Activated T-helper 1 cell treated with anti-CD3 and anti-CD28 coated beads, Interleukin-12 subunit alpha, Interleukin-12 subunit beta, Interleukin-2, Interleukin-4 antibody, amounts not matched to agents 30 ng/mL and 10 ng/mL and 1 ng/mL, durations not matched to agents 14 hours and 24 hours and 36 hours (primary cell): ENCODE results near the gene CDCP2. TPM values are rescaled to one million over a fixed set of nuclear protein-coding genes. Genes with fewer than 3 reads are reported as not detected.

ENCODE experiments used
- DNase-seq: peaks from one replicate; pipeline ENCODE4 v3.0.0; 2021; ENCODE audit warnings: low spot score
- H3K27ac Mint-ChIP-seq: one replicate; pipeline ENCODE4 v1.8.0; 2021; ENCODE audit warnings: mild to moderate bottlenecking, mixed read lengths
- H3K27me3 Mint-ChIP-seq: one replicate; pipeline ENCODE4 v1.8.0; 2022; ENCODE audit warnings: mild to moderate bottlenecking, moderate library complexity, mixed read lengths; ENCODE audit not compliant: insufficient read depth
- H3K36me3 Mint-ChIP-seq: one replicate; pipeline ENCODE4 v1.8.0; 2021; ENCODE audit warnings: low read depth, mixed read lengths
- H3K4me1 Mint-ChIP-seq: one replicate; pipeline ENCODE4 v1.8.0; 2021; ENCODE audit warnings: low read depth, mixed read lengths
- H3K4me3 Mint-ChIP-seq: one replicate; pipeline ENCODE4 v1.8.0; 2021; ENCODE audit warnings: mild to moderate bottlenecking, moderate library complexity, mixed read lengths
- H3K9me3 Mint-ChIP-seq: one replicate; pipeline ENCODE4 v1.8.0; 2021; ENCODE audit warnings: mixed read lengths
- intact Hi-C: fragments of 100-400 bp; cut with micrococcal nuclease; formaldehyde crosslinking; loops from one replicate; pipeline ENCODE4 v1.15.1; 2024
- total RNA-seq: library from RNA; stranded (reverse); gene quantifications from 2 replicates; pipeline ENCODE4 v1.2.3, GENCODE V29; 2022

The CDCP2 gene
- total RNA-seq, 1 donor from 2014 or later: not detected

- H3K4me3 Mint-ChIP-seq: no peak overlapping the region
- no peak for DNase-seq
- H3K4me1 Mint-ChIP-seq: no peaks in the 10 kb centered on the region
- intact Hi-C loops: no loop called here
- H3K27ac Mint-ChIP-seq: no peak overlapping the region
- H3K27me3 Mint-ChIP-seq: no peaks in the 10 kb centered on the region
- H3K9me3 Mint-ChIP-seq: no peaks in the 10 kb centered on the region
- no peaks in the 10 kb centered on the region for H3K36me3 Mint-ChIP-seq
These were observed 10.3 kb upstream of the CDCP2 start for GRCh38 chr1:54163051-54163450.

GRCh38 chr1:54161495-54162168 is 8.8 kb upstream of the CDCP2 start:
- Mint-ChIP-seq H3K36me3 (no peaks in the 10 kb centered on the region), H3K9me3 (no peaks in the 10 kb centered on the region), H3K27ac (no peak overlapping the region), H3K27me3 (no peaks in the 10 kb centered on the region), H3K4me1 (no peaks in the 10 kb centered on the region), H3K4me3 (no peak overlapping the region)
- intact Hi-C loops: no loop called here
- no peak for DNase-seq

GRCh38 chr1:54160351-54160750 is 7.6 kb upstream of the CDCP2 start:
- no peaks in the 10 kb centered on the region for H3K9me3 Mint-ChIP-seq
- DNase-seq: no peak
- no peaks in the 10 kb centered on the region for H3K27me3 Mint-ChIP-seq
- no peaks in the 10 kb centered on the region for H3K4me1 Mint-ChIP-seq
- no peak overlapping the region for H3K4me3 Mint-ChIP-seq
- intact Hi-C loops: no loop called here
- H3K36me3 Mint-ChIP-seq: no peaks in the 10 kb centered on the region
- no peak overlapping the region for H3K27ac Mint-ChIP-seq

GRCh38 chr1:54159733-54160316 is 7.0 kb upstream of the CDCP2 start:
- no peak for DNase-seq
- Mint-ChIP-seq H3K27me3 (no peaks in the 10 kb centered on the region), H3K4me1 (no peaks in the 10 kb centered on the region), H3K4me3 (no peak overlapping the region), H3K9me3 (no peaks in the 10 kb centered on the region), H3K36me3 (no peaks in the 10 kb centered on the region), H3K27ac (no peak overlapping the region)
- intact Hi-C loops: no loop called here

- no peaks in the 10 kb centered on the region for H3K27me3 Mint-ChIP-seq
- DNase-seq: no peak
- no peak overlapping the region for H3K27ac Mint-ChIP-seq
- H3K4me1 Mint-ChIP-seq: no peaks in the 10 kb centered on the region
- H3K4me3 Mint-ChIP-seq: no peak overlapping the region
- intact Hi-C loops: no loop called here
- H3K36me3 Mint-ChIP-seq: no peaks in the 10 kb centered on the region
- H3K9me3 Mint-ChIP-seq: no peaks in the 10 kb centered on the region
These were observed 5.3 kb upstream of the CDCP2 start for GRCh38 chr1:54158071-54158470.

- intact Hi-C loops: no loop called here
- Mint-ChIP-seq H3K27me3 (no peaks in the 10 kb centered on the region), H3K4me1 (no peaks in the 10 kb centered on the region), H3K36me3 (no peaks in the 10 kb centered on the region), H3K4me3 (no peak overlapping the region), H3K9me3 (no peaks in the 10 kb centered on the region), H3K27ac (no peak overlapping the region)
- no peak for DNase-seq
These were observed 4.6 kb upstream of the CDCP2 start for GRCh38 chr1:54157401-54157800.

GRCh38 chr1:54156986-54157385 is 4.2 kb upstream of the CDCP2 start:
- no peak overlapping the region for H3K27ac Mint-ChIP-seq
- no peak for DNase-seq
- no peak overlapping the region for H3K4me3 Mint-ChIP-seq
- no peaks in the 10 kb centered on the region for H3K9me3 Mint-ChIP-seq
- H3K27me3 Mint-ChIP-seq: no peaks in the 10 kb centered on the region
- intact Hi-C loops: no loop called here
- no peaks in the 10 kb centered on the region for H3K36me3 Mint-ChIP-seq
- no peaks in the 10 kb centered on the region for H3K4me1 Mint-ChIP-seq

GRCh38 chr1:54156201-54156600 is 3.4 kb upstream of the CDCP2 start:
- DNase-seq: no peak
- Mint-ChIP-seq H3K9me3 (no peaks in the 10 kb centered on the region), H3K27me3 (no peaks in the 10 kb centered on the region), H3K4me3 (no peak overlapping the region), H3K4me1 (no peaks in the 10 kb centered on the region), H3K27ac (no peak overlapping the region), H3K36me3 (no peaks in the 10 kb centered on the region)
- intact Hi-C loops: no loop called here

GRCh38 chr1:54153535-54154439 is 987 bp upstream of the CDCP2 start:
- no peak for DNase-seq
- H3K36me3 Mint-ChIP-seq: no peaks in the 10 kb centered on the region
- H3K9me3 Mint-ChIP-seq: no peaks in the 10 kb centered on the region
- H3K4me3 Mint-ChIP-seq: no peak overlapping the region
- no peak overlapping the region for H3K27ac Mint-ChIP-seq
- intact Hi-C loops: no loop called here
- no peaks in the 10 kb centered on the region for H3K27me3 Mint-ChIP-seq
- no peaks in the 10 kb centered on the region for H3K4me1 Mint-ChIP-seq

- Mint-ChIP-seq H3K4me1 (no peaks in the 10 kb centered on the region), H3K27me3 (no peaks in the 10 kb centered on the region), H3K9me3 (no peaks in the 10 kb centered on the region), H3K27ac (no peak overlapping the region), H3K4me3 (no peak overlapping the region), H3K36me3 (no peaks in the 10 kb centered on the region)
- DNase-seq: no peak
- intact Hi-C loops: no loop called here
These were observed 1.8 kb downstream of the CDCP2 start for GRCh38 chr1:54151013-54151412.

GRCh38 chr1:54149734-54150133 is 3.1 kb downstream of the CDCP2 start:
- DNase-seq: no peak
- Mint-ChIP-seq H3K36me3 (no peaks in the 10 kb centered on the region), H3K9me3 (no peaks in the 10 kb centered on the region), H3K4me1 (no peaks in the 10 kb centered on the region), H3K27ac (no peak overlapping the region), H3K27me3 (no peaks in the 10 kb centered on the region), H3K4me3 (no peak overlapping the region)
- intact Hi-C loops: no loop called here

GRCh38 chr1:54144366-54144765 is 8.4 kb downstream of the CDCP2 start:
- Mint-ChIP-seq H3K36me3 (no peaks in the 10 kb centered on the region), H3K9me3 (no peaks in the 10 kb centered on the region), H3K4me3 (no peak overlapping the region), H3K4me1 (no peaks in the 10 kb centered on the region), H3K27ac (no peak overlapping the region), H3K27me3 (no peaks in the 10 kb centered on the region)
- no peak for DNase-seq
- intact Hi-C loops: no loop called here

GRCh38 chr1:54142146-54142900 is 10.5 kb downstream of the CDCP2 start:
- H3K27me3 Mint-ChIP-seq: no peaks in the 10 kb centered on the region
- DNase-seq: no peak
- no peaks in the 10 kb centered on the region for H3K4me1 Mint-ChIP-seq
- no peak overlapping the region for H3K27ac Mint-ChIP-seq
- intact Hi-C loops: no loop called here
- no peak overlapping the region for H3K4me3 Mint-ChIP-seq
- H3K36me3 Mint-ChIP-seq: no peaks in the 10 kb centered on the region
- no peaks in the 10 kb centered on the region for H3K9me3 Mint-ChIP-seq
